ENCODE results near the gene ENC1.

The ENC1 gene

GRCh38 chr5:74660140-74660539 is 19.6 kb upstream of the ENC1 start:
- no peak overlapping the region for H2AFZ ChIP-seq (ENCODE audit: low read depth)
- no peaks in the 10 kb centered on the region for H3K36me3 ChIP-seq (ENCODE audit: insufficient read depth)
- H3K79me2 ChIP-seq (ENCODE audit: insufficient read depth, low read depth): no peaks in the 10 kb centered on the region
- H3K9ac ChIP-seq: no peak overlapping the region
- TF ChIP-seq CTCF (conservative IDR thresholded peaks at IDR 0.05; ENCODE audit: low read depth, low read length): no peak
- no peak overlapping the region for H3K27ac ChIP-seq
- H3K4me1 ChIP-seq (ENCODE audit: low read depth, poor library complexity, severe bottlenecking): no peaks in the 10 kb centered on the region
- no peaks in the 10 kb centered on the region for H3K27me3 ChIP-seq (ENCODE audit: insufficient read depth, low read depth)
- H3K4me2 ChIP-seq: no peak overlapping the region
- H3K4me3 ChIP-seq (IDR thresholded peaks at IDR 0.05; ENCODE audit: insufficient read depth, low read depth, low read length): no peak overlapping the region
- H4K20me1 ChIP-seq (ENCODE audit: insufficient read depth): no peaks in the 10 kb centered on the region

GRCh38 chr5:74659172-74659571 is 18.6 kb upstream of the ENC1 start:
- no peaks in the 10 kb centered on the region for H3K79me2 ChIP-seq (ENCODE audit: insufficient read depth, low read depth)
- H4K20me1 ChIP-seq (ENCODE audit: insufficient read depth): no peaks in the 10 kb centered on the region
- no peak overlapping the region for H3K27ac ChIP-seq
- no peaks in the 10 kb centered on the region for H3K27me3 ChIP-seq (ENCODE audit: insufficient read depth, low read depth)
- H3K4me1 ChIP-seq (ENCODE audit: low read depth, poor library complexity, severe bottlenecking): no peaks in the 10 kb centered on the region
- no peak overlapping the region for H3K4me3 ChIP-seq (IDR thresholded peaks at IDR 0.05; ENCODE audit: insufficient read depth, low read depth, low read length)
- no peaks in the 10 kb centered on the region for H3K36me3 ChIP-seq (ENCODE audit: insufficient read depth)
- no peak overlapping the region for H3K4me2 ChIP-seq
- no peak for TF ChIP-seq CTCF (conservative IDR thresholded peaks at IDR 0.05; ENCODE audit: low read depth, low read length)
- H2AFZ ChIP-seq (ENCODE audit: low read depth): no peak overlapping the region
- H3K9ac ChIP-seq: no peak overlapping the region

GRCh38 chr5:74657165-74657564 is 16.6 kb upstream of the ENC1 start:
- Histone ChIP-seq H3K4me3 (IDR thresholded peaks at IDR 0.05; ENCODE audit: insufficient read depth, low read depth, low read length) (no peak overlapping the region), H4K20me1 (ENCODE audit: insufficient read depth) (no peaks in the 10 kb centered on the region), H3K27ac (no peak overlapping the region), H3K4me2 (no peak overlapping the region), H3K9ac (no peak overlapping the region), H3K4me1 (ENCODE audit: low read depth, poor library complexity, severe bottlenecking) (peaks cover 4% of the 10 kb centered on the region), H3K36me3 (ENCODE audit: insufficient read depth) (no peaks in the 10 kb centered on the region), H2AFZ (ENCODE audit: low read depth) (no peak overlapping the region), H3K27me3 (ENCODE audit: insufficient read depth, low read depth) (no peaks in the 10 kb centered on the region), H3K79me2 (ENCODE audit: insufficient read depth, low read depth) (no peaks in the 10 kb centered on the region)
- no peak for TF ChIP-seq CTCF (conservative IDR thresholded peaks at IDR 0.05; ENCODE audit: low read depth, low read length)

- H3K9ac ChIP-seq: no peak overlapping the region
- no peak overlapping the region for H3K4me3 ChIP-seq (IDR thresholded peaks at IDR 0.05; ENCODE audit: insufficient read depth, low read depth, low read length)
- no peak overlapping the region for H3K27ac ChIP-seq
- no peak for TF ChIP-seq CTCF (conservative IDR thresholded peaks at IDR 0.05; ENCODE audit: low read depth, low read length)
- H2AFZ ChIP-seq (ENCODE audit: low read depth): no peak overlapping the region
- no peaks in the 10 kb centered on the region for H3K79me2 ChIP-seq (ENCODE audit: insufficient read depth, low read depth)
- H4K20me1 ChIP-seq (ENCODE audit: insufficient read depth): no peaks in the 10 kb centered on the region
- no peak overlapping the region for H3K4me2 ChIP-seq
- peaks cover 4% of the 10 kb centered on the region for H3K4me1 ChIP-seq (ENCODE audit: low read depth, poor library complexity, severe bottlenecking)
- no peaks in the 10 kb centered on the region for H3K27me3 ChIP-seq (ENCODE audit: insufficient read depth, low read depth)
- H3K36me3 ChIP-seq (ENCODE audit: insufficient read depth): no peaks in the 10 kb centered on the region
Observed at GRCh38 chr5:74655716-74656115, 15.2 kb upstream of the ENC1 start.

- Histone ChIP-seq H3K36me3 (ENCODE audit: insufficient read depth) (no peaks in the 10 kb centered on the region), H3K79me2 (ENCODE audit: insufficient read depth, low read depth) (no peaks in the 10 kb centered on the region), H4K20me1 (ENCODE audit: insufficient read depth) (no peaks in the 10 kb centered on the region), H2AFZ (ENCODE audit: low read depth) (no peak overlapping the region), H3K27me3 (ENCODE audit: insufficient read depth, low read depth) (no peaks in the 10 kb centered on the region), H3K9ac (no peak overlapping the region), H3K27ac (no peak overlapping the region), H3K4me1 (ENCODE audit: low read depth, poor library complexity, severe bottlenecking) (peaks cover 4% of the 10 kb centered on the region), H3K4me2 (no peak overlapping the region), H3K4me3 (IDR thresholded peaks at IDR 0.05; ENCODE audit: insufficient read depth, low read depth, low read length) (no peak overlapping the region)
- no peak for TF ChIP-seq CTCF (conservative IDR thresholded peaks at IDR 0.05; ENCODE audit: low read depth, low read length)
Observed at GRCh38 chr5:74655206-74655605, 14.7 kb upstream of the ENC1 start.

Measured in KMS-11 (cell line).